KBM-7 (cell line): ENCODE measurements around the gene PIK3C3.

Experiments
- DNase-seq: peaks from one replicate; pipeline ENCODE4 v3.0.0-alpha.2; 2015
- in situ Hi-C: fragments of 300-500 bp; cut with MboI; formaldehyde crosslinking; loops from 2 replicates; pipeline ENCODE4 v1.14.3; 2020; ENCODE audit warnings: low sequenced_read_pairs, low pct_unique_long_range_greater_than_20kb, mixed read lengths

The PIK3C3 gene

GRCh38 chr18:41954827-41955613, at the start of gene PIK3C3:
TSS of gene PIK3C3 (plus strand) at chr18:41955234. CDS start at chr18:41955292, 58 bp downstream.
- in situ Hi-C loops: no loop called here
- peak; percentile 97 for DNase-seq

GRCh38 chr18:41905786-41906527, 49.1 kb upstream of the PIK3C3 start:
- in situ Hi-C loops: no loop called here
- DNase-seq: no peak

- in situ Hi-C loops: no loop called here
- DNase-seq: peak; percentile 56
Measured at GRCh38 chr18:41906528-41907146, 48.4 kb upstream of the PIK3C3 start.

GRCh38 chr18:41917181-41917580, 37.9 kb upstream of the PIK3C3 start:
- DNase-seq: no peak
- in situ Hi-C loops: no loop called here

- DNase-seq: no peak
- in situ Hi-C loops: no loop called here
Measured at GRCh38 chr18:41921770-41922169, 33.3 kb upstream of the PIK3C3 start.

- in situ Hi-C loops: no loop called here
Measured at GRCh38 chr18:41922176-41922575, 32.9 kb upstream of the PIK3C3 start.

GRCh38 chr18:41922841-41923240, 32.2 kb upstream of the PIK3C3 start:
- in situ Hi-C loops: no loop called here
- no peak for DNase-seq

More at GRCh38 chr18:41922176-41922575, 32.9 kb upstream of the PIK3C3 start:
- DNase-seq: no peak

GRCh38 chr18:41923446-41923845, 31.6 kb upstream of the PIK3C3 start:
- in situ Hi-C loops: no loop called here
- no peak for DNase-seq

- in situ Hi-C loops: no loop called here
- no peak for DNase-seq
Measured at GRCh38 chr18:41928581-41928980, 26.5 kb upstream of the PIK3C3 start.

GRCh38 chr18:41932899-41933298, 22.1 kb upstream of the PIK3C3 start:
- in situ Hi-C loops: no loop called here
- DNase-seq: no peak

GRCh38 chr18:41933778-41934177, 21.3 kb upstream of the PIK3C3 start:
- in situ Hi-C loops: no loop called here
- no peak for DNase-seq

- DNase-seq: no peak
- in situ Hi-C loops: no loop called here
Measured at GRCh38 chr18:41936471-41937134, 18.4 kb upstream of the PIK3C3 start.

- DNase-seq: no peak
- in situ Hi-C loops: no loop called here
Measured at GRCh38 chr18:41938445-41938844, 16.6 kb upstream of the PIK3C3 start.

- in situ Hi-C loops: no loop called here
- no peak for DNase-seq
Measured at GRCh38 chr18:41939326-41939725, 15.7 kb upstream of the PIK3C3 start.

GRCh38 chr18:41940506-41941215, 14.4 kb upstream of the PIK3C3 start:
- DNase-seq: no peak

GRCh38 chr18:41942254-41942653, 12.8 kb upstream of the PIK3C3 start:
- no peak for DNase-seq
- in situ Hi-C loops: no loop called here

More at GRCh38 chr18:41940506-41941215, 14.4 kb upstream of the PIK3C3 start:
- in situ Hi-C loops: no loop called here

GRCh38 chr18:41948544-41949110, 6.4 kb upstream of the PIK3C3 start:
- in situ Hi-C loops: no loop called here

GRCh38 chr18:41949206-41949920, 5.7 kb upstream of the PIK3C3 start:
- in situ Hi-C loops: no loop called here
- no peak for DNase-seq

More at GRCh38 chr18:41948544-41949110, 6.4 kb upstream of the PIK3C3 start:
- no peak for DNase-seq
